Activated CD4-positive, alpha-beta T cell treated with anti-CD3 and anti-CD28 coated beads, Interleukin-2, Interleukin-4, amounts not matched to agents 100 ng/mL and 50 ng/mL, durations not matched to agents 16 hours and 8 hours (primary cell): ENCODE measurements around the gene SLC25A18.
"Not testable (repeated sequence)": the region's sequence is repeated elsewhere in the genome, so short reads cannot be mapped to it uniquely, and the experiment has no call there.

Experiments used
- DNase-seq: peaks from one replicate; pipeline ENCODE4 v3.0.0-alpha.2; 2020; ENCODE audit warnings: low spot score

Gene SLC25A18

GRCh38 chr22:17607891-17608521, 44.7 kb downstream of the SLC25A18 start:
- peak; percentile 25 for DNase-seq

GRCh38 chr22:17612057-17612456, 48.8 kb downstream of the SLC25A18 start:
- no peak for DNase-seq

GRCh38 chr22:17613280-17613679, 50.0 kb downstream of the SLC25A18 start:
- no peak for DNase-seq

- no peak for DNase-seq
Measured at GRCh38 chr22:17627961-17628405, 64.7 kb downstream of the SLC25A18 start.

GRCh38 chr22:17628406-17629172, 65.3 kb downstream of the SLC25A18 start, which contains the start of gene ATP6V1E1:
TSS of gene ATP6V1E1 (minus strand) at chr22:17628749. CDS start at chr22:17628635, 114 bp downstream.
- peak; percentile 98 for DNase-seq

- DNase-seq = no peak
Measured at GRCh38 chr22:17629173-17629489, 65.8 kb downstream of the SLC25A18 start.

GRCh38 chr22:17629641-17630040, 66.3 kb downstream of the SLC25A18 start:
- no peak for DNase-seq

GRCh38 chr22:17631076-17631565, 67.8 kb downstream of the SLC25A18 start:
- no peak for DNase-seq

GRCh38 chr22:17633217-17633997, 70.1 kb downstream of the SLC25A18 start:
- no peak for DNase-seq

- DNase-seq = no peak
Measured at GRCh38 chr22:17633998-17634323, 70.7 kb downstream of the SLC25A18 start.

- DNase-seq = no peak
Measured at GRCh38 chr22:17634696-17635095, 71.4 kb downstream of the SLC25A18 start.

- not testable (repeated sequence) for DNase-seq
Measured at GRCh38 chr22:17636850-17637249, 73.6 kb downstream of the SLC25A18 start.

- DNase-seq = no peak
Measured at GRCh38 chr22:17637490-17638181, 74.3 kb downstream of the SLC25A18 start.

- no peak for DNase-seq
Measured at GRCh38 chr22:17638182-17638431, 74.8 kb downstream of the SLC25A18 start.

GRCh38 chr22:17638432-17639246, 75.3 kb downstream of the SLC25A18 start, which contains the start of gene BCL2L13:
TSS of gene BCL2L13 (plus strand) at chr22:17638757. CDS start at chr22:17655712, 16,955 bp downstream.
- DNase-seq = peak; percentile 94

GRCh38 chr22:17639247-17639741, 76.0 kb downstream of the SLC25A18 start:
- peak; percentile 37 for DNase-seq
